GM12878 (cell line): ENCODE data around the gene PPP4R3B. TPM values are rescaled to one million over a fixed set of nuclear protein-coding genes. Genes with fewer than 3 reads are reported as not detected.
A peak's percentile ranks its signal among the peaks of the same experiment; 100 is the strongest.

Experiments
- ATAC-seq: fragments of 200-7000 bp; cut with Tn5 transposase; 3 replicates; pipeline ENCODE4 v1.9.1; 2020; ENCODE audit warnings: mild to moderate bottlenecking, moderate library complexity
- BruUV-seq: library from RNA; stranded (reverse); fragments of 400-500 nt; replicated peaks from 2 replicates; lab custom pipeline; 2021; lab: Mats Ljungman, UMichigan
- CTCF ChIA-PET: fragments of 300-600 bp; sonication (Branson Sonifier 250); formaldehyde crosslinking; extraction: SDS; loops from one replicate; lab custom pipeline; 2021; ENCODE audit warnings: inconsistent platforms; lab: Yijun Ruan, JAX
- POLR2A ChIA-PET: fragments of 350-600 bp; formaldehyde crosslinking; extraction: SDS; loops from one replicate; lab custom pipeline; 2021; ENCODE audit warnings: inconsistent platforms; lab: Charles Lee
- RAD21 ChIA-PET: fragments of 300-600 bp; sonication (Branson Sonifier 250); formaldehyde crosslinking; loops from one replicate; lab custom pipeline; 2023; ENCODE audit warnings: antibody characterized with exemption; ENCODE audit not compliant: unreplicated experiment; lab: Charles Lee
- SMC1A ChIA-PET: fragments of 300-600 bp; sonication (Branson Sonifier 250); formaldehyde crosslinking; loops from one replicate; lab custom pipeline; 2023; ENCODE audit not compliant: unreplicated experiment, uncharacterized antibody; lab: Charles Lee
- DNase-seq: peaks from one replicate; pipeline ENCODE4 v3.0.0-alpha.2; 2011; ENCODE audit warnings: low read depth, low spot score
- FAIRE-seq: peaks from 3 replicates; lab custom pipeline; 2011; peaks lifted over from hg19 to GRCh38; lab: Jason Lieb, UNC
- H2AFZ ChIP-seq: 2 replicates; pipeline ENCODE4 v1.6.0; 2011; ENCODE audit warnings: low read depth, low read length, control low read depth; ENCODE audit not compliant: control insufficient read depth
- H3K27ac ChIP-seq: 2 replicates; pipeline ENCODE4 v1.5.1; 2011; ENCODE audit warnings: control low read depth; ENCODE audit not compliant: control insufficient read depth, insufficient read depth
- H3K27me3 ChIP-seq, 2 experiments: replicated peaks in 1 of 2; 2 replicates each; pipeline versions ENCODE4 v1.6.0 to v1.6.1; 2011; ENCODE audit warnings: low read length in 1 of 2; ENCODE audit not compliant: control insufficient read depth in 2 of 2, insufficient read depth in 2 of 2
- H3K36me3 ChIP-seq, 2 experiments: 2 replicates each; pipeline ENCODE4 v1.5.1; 2011; ENCODE audit warnings: low read length in 1 of 2; ENCODE audit not compliant: control insufficient read depth in 2 of 2, insufficient read depth in 2 of 2
- H3K4me1 ChIP-seq: 2 replicates; pipeline ENCODE4 v1.6.1; 2011; ENCODE audit warnings: mild to moderate bottlenecking, low read length, moderate library complexity, mixed read lengths; ENCODE audit not compliant: control insufficient read depth, insufficient read depth
- H3K4me2 ChIP-seq: 2 replicates; pipeline ENCODE4 v1.6.0; 2011; ENCODE audit warnings: control low read depth; ENCODE audit not compliant: control insufficient read depth, insufficient read depth
- H3K4me3 ChIP-seq: fragments of 200-600 bp; sonication (generic); 2 replicates; pipeline ENCODE4 v1.5.1; 2016
- H3K79me2 ChIP-seq: 2 replicates; pipeline ENCODE4 v1.6.0; 2011; ENCODE audit warnings: low read length; ENCODE audit not compliant: control insufficient read depth, insufficient read depth
- H3K9ac ChIP-seq: 2 replicates; pipeline ENCODE4 v1.8.0; 2011; ENCODE audit warnings: low read length, control low read depth, mixed read lengths; ENCODE audit not compliant: control insufficient read depth, insufficient read depth
- H3K9me3 ChIP-seq: replicated peaks from 3 replicates; pipeline ENCODE4 v1.5.1; 2011; ENCODE audit warnings: mild to moderate bottlenecking, low read length; ENCODE audit not compliant: control insufficient read depth, insufficient read depth
- H4K20me1 ChIP-seq: 2 replicates; pipeline ENCODE4 v1.6.0; 2011; ENCODE audit not compliant: control insufficient read depth, insufficient read depth
- CBX3 ChIP-seq: fragments of 200-600 bp; sonication (generic); IDR thresholded peaks from 2 replicates; pipeline ENCODE4 v1.6.1; 2016; ENCODE audit warnings: low read depth, borderline replicate concordance
- CEBPB ChIP-seq, 2 experiments: fragments of 150-350 bp in 1 of 2; IDR thresholded peaks; 2 replicates each; pipeline ENCODE4 v1.6.1; 2012 to 2014; ENCODE audit warnings: low read depth in 2 of 2, low read length in 2 of 2, borderline replicate concordance in 1 of 2, inconsistent platforms in 1 of 2
- CHD2 ChIP-seq: IDR thresholded peaks from 2 replicates; pipeline ENCODE4 v1.6.1; 2011; ENCODE audit warnings: low read depth, low read length, improper control_type of control experiment, borderline replicate concordance
- CHD4 ChIP-seq: fragments of 200-600 bp; sonication (generic); IDR thresholded peaks from 2 replicates; pipeline ENCODE4 v1.6.1; 2016; ENCODE audit warnings: mild to moderate bottlenecking
- GATAD2B ChIP-seq: fragments of 450-650 bp; conservative IDR thresholded peaks from 2 replicates; pipeline ENCODE4 v1.6.1; 2017; ENCODE audit warnings: low read depth, mild to moderate bottlenecking, moderate library complexity
- NFIC ChIP-seq: IDR thresholded peaks from 2 replicates; pipeline ENCODE4 v1.6.1; 2012; ENCODE audit warnings: low read depth, mild to moderate bottlenecking, inconsistent platforms, low read length, moderate library complexity
- NR2C1 ChIP-seq: fragments of 450-650 bp; IDR thresholded peaks from 2 replicates; pipeline ENCODE4 v1.6.1; 2017; ENCODE audit warnings: antibody characterized with exemption, mild to moderate bottlenecking, moderate library complexity
- NRF1 ChIP-seq: conservative IDR thresholded peaks from 2 replicates; pipeline ENCODE4 v1.6.1; 2011; ENCODE audit warnings: mild to moderate bottlenecking, low read depth, low read length, improper control_type of control experiment
- PAX5 ChIP-seq: IDR thresholded peaks from 2 replicates; pipeline ENCODE4 v1.6.1; 2011; ENCODE audit warnings: low read depth, low read length, borderline replicate concordance
- POLR2AphosphoS2 ChIP-seq: IDR thresholded peaks from 2 replicates; pipeline ENCODE4 v1.6.1; 2011; ENCODE audit warnings: low read depth, mild to moderate bottlenecking, low read length, improper control_type of control experiment, moderate library complexity
- POLR2AphosphoS5 ChIP-seq: IDR thresholded peaks from 2 replicates; pipeline ENCODE4 v1.6.1; 2011; ENCODE audit warnings: mild to moderate bottlenecking, low read length, inconsistent platforms
- RUNX3 ChIP-seq: IDR thresholded peaks from 2 replicates; pipeline ENCODE4 v1.6.1; 2012; ENCODE audit warnings: low read length, inconsistent platforms
- SMAD1 ChIP-seq: fragments of 450-650 bp; IDR thresholded peaks from 2 replicates; pipeline ENCODE4 v1.6.1; 2018; ENCODE audit warnings: mild to moderate bottlenecking, low read depth; ENCODE audit not compliant: partially characterized antibody
- TAF1 ChIP-seq: IDR thresholded peaks from 2 replicates; pipeline ENCODE4 v1.6.1; 2011; ENCODE audit warnings: mild to moderate bottlenecking, low read depth, low read length, borderline replicate concordance
- TCF3 ChIP-seq: IDR thresholded peaks from 2 replicates; pipeline ENCODE4 v1.6.1; 2012; ENCODE audit warnings: low read depth, mild to moderate bottlenecking, low read length, borderline replicate concordance; ENCODE audit not compliant: insufficient read depth
- ZNF217 ChIP-seq: fragments of 450-650 bp; IDR thresholded peaks from 2 replicates; pipeline ENCODE4 v1.6.1; 2017; ENCODE audit warnings: antibody characterized with exemption, mild to moderate bottlenecking
- ZNF274 ChIP-seq: IDR thresholded peaks from one replicate; pipeline ENCODE4 v1.8.0; 2011; ENCODE audit not compliant: insufficient read length, insufficient read depth
- WGBS: methylation state at CpG from one replicate; pipeline ENCODE4 v1.1.6; 2016; ENCODE audit warnings: low lambda C conversion rate; ENCODE audit not compliant: insufficient replicate concordance, insufficient coverage; ENCODE audit errors: missing lambda C conversion rate; 5-methylcytosine and 5-hydroxymethylcytosine counted together
- in situ Hi-C: fragments of 300-500 bp; cut with MboI; formaldehyde crosslinking; loops from 9 replicates; pipeline ENCODE4 v1.14.3; 2018; ENCODE audit warnings: mixed read lengths
- intact Hi-C: fragments of 100-400 bp; cut with micrococcal nuclease; formaldehyde crosslinking; loops from one replicate; pipeline ENCODE4 v1.14.2; 2022; ENCODE audit not compliant: unreplicated experiment
- polyA plus RNA-seq, 11 experiments: library from polyadenylated mRNA; depleted of rRNA in 4 of 11; unstranded in 6 of 11; stranded (reverse) in 5 of 11; fragments of >200 nt; fragmentation: Nextera tagmentation in 4 of 11; fragmentation: Illumina TruSeq in 1 of 11; extraction: Ambion mirVana in 4 of 11; extraction: Trizol in 1 of 11; gene quantifications; 1 replicate in 1 of 11; 2 replicates in 10 of 11; pipeline versions ENCODE4 v1.2.1 to v1.2.3, GENCODE V29; 2011 to 2016; ENCODE audit warnings: inconsistent platforms in 2 of 11, missing spikeins in 2 of 11, low read depth in 1 of 11
- total RNA-seq, 4 experiments: library from RNA; depleted of rRNA in 3 of 4; stranded (reverse); fragments of >200 nt in 3 of 4; fragmentation: Illumina TruSeq in 1 of 4; extraction: Trizol in 1 of 4; gene quantifications; 2 replicates each; pipeline versions ENCODE4 v1.2.1 to v1.2.3, GENCODE V29; 2013 to 2021

Gene PPP4R3B
- total and polyA plus RNA-seq, 10 of the 15 experiments (the other 5 are each of a cell fraction or from before 2014, with no cell fraction given), result 10.9 to 70.1 (median 49.2) TPM

DNA sequence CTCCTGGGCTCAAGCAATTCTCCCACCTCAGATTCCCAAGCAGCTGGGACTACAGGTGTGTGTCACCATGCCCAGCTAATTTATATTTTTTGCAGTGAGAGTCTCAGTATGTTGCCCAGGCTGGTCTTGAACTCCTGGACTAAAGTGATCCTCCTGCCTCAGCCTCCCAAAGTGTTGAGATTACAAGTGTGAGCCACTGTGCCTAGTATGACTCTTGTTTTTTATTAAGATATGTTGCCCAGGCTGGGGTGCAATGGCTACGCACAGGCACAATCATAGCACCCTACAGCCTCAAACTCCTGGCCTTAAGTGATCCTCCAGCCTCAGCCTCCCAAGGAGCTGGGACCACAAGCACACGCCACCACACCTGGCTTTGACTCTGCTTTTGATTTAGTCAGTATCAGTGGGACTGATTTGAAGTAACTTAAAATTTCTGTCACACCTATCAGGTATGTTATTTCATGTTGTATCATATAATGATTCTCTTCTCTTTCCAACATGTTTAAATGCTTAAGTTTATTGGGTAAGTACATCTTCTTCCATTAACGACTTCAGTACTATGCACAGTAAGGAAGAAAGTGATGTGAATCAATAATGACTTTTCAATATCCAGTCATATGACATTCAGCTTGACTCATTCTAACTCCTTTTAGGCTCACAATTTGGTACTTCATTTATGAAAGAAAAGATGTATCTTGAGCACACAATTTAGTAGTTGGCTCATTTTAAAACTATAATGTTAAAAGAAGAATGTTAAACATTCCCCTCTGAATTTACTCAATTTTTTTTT lies 6.3 kb downstream of the PPP4R3B start (continued):
- TF ChIP-seq GATAD2B (no peak), TAF1 (no peak), RUNX3 (no peak), CBX3 (no peak)

DNA sequence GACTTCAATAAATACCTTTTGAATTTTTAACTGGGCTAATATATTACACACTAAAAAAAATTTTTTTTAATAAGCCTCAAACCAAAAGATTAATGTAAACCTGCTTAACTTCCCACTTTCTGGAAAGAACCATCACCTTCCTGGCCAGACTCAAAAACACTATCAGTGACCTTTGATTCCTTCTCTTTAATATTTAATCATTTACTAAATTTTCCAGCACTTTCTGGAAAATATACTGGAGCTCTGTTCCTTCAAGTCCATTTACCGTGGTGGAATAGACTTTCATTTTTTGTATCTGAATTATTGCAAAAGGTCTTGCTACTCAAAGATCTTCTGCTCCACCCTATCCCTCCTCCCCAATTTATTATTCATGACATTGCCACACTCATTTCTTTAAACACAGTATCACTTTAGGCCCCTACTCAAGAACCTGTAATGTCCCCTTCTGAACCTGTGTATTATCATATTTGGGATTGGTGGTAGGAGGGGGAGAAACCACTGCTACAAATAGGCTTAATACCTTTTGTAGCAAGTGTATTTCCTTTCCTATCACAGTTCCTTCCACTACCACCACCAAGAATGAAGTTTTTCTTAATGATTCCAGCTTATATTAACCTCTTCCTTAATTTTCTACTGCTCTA lies 7.4 kb downstream of the PPP4R3B start:
- H3K27me3 ChIP-seq, result no peaks in the 10 kb centered on the region
- no peak overlapping the region for H3K4me3 ChIP-seq
- intact Hi-C loops, result loop anchor here (10.0 kb wide), 2 partner anchors 325 to 1035 kb away; no protein-coding TSS in a partner anchor
- H3K4me2 ChIP-seq, result no peak overlapping the region
- H3K27ac ChIP-seq, result no peak overlapping the region
- no peak overlapping the region for H2AFZ ChIP-seq
- FAIRE-seq (no peak), ATAC-seq (peak; percentile 19; the same call in 1 of the 3 replicates), DNase-seq (no peak)
- no peak for TF ChIP-seq POLR2AphosphoS5
- TF ChIP-seq SMAD1, result no peak
- no peak for TF ChIP-seq ZNF217
- no peak for TF ChIP-seq ZNF274
- TF ChIP-seq CHD4, result no peak
- no peak for TF ChIP-seq POLR2AphosphoS2
- TF ChIP-seq NRF1, result no peak
- no peak for TF ChIP-seq RUNX3
- no peak for TF ChIP-seq CHD2
- TF ChIP-seq CEBPB (IDR thresholded peaks at IDR 0.05; ENCODE audit: borderline replicate concordance in 1 of 2, low read depth in 2 of 2, low read length in 2 of 2), result no peak
- TF ChIP-seq NFIC, result no peak
- TF ChIP-seq NR2C1, result no peak
- TF ChIP-seq TCF3, result no peak
- TF ChIP-seq PAX5, result no peak
- 100% methylated on average over 1 of the region's 1 CpG for WGBS
- RAD21 ChIA-PET, result no interaction called here
- POLR2A ChIA-PET, result interaction anchor here (1.3 to 1.7 kb wide), 2 partner anchors 9 to 14 kb away, joined by 4 read pairs; no protein-coding TSS in a partner anchor
- no peak overlapping the region for H3K9ac ChIP-seq
- in situ Hi-C loops, result no loop called here
- H3K4me1 ChIP-seq, result no peaks in the 10 kb centered on the region
- CTCF ChIA-PET, result no interaction called here
- no peaks in the 10 kb centered on the region for H4K20me1 ChIP-seq
- peaks cover 0 to 28% of the 10 kb centered on the region in 2 experiments; a peak in 2 of 4 replicates for H3K36me3 ChIP-seq
- H3K79me2 ChIP-seq, result peaks cover 54% of the 10 kb centered on the region
- SMC1A ChIA-PET, result interaction anchor here (2.1 kb wide), 1 partner anchor 8 kb away, joined by 4 read pairs; no protein-coding TSS in a partner anchor
- no peaks in the 10 kb centered on the region for H3K9me3 ChIP-seq
- BruUV-seq, result no TSS peak
